ENCODE results near the gene PARD3.

Gene PARD3

GRCh38 chr10:34535872-34536271, 279.2 kb downstream of the PARD3 start:
- H3K4me3 Mint-ChIP-seq, result no peak overlapping the region
- no peaks in the 10 kb centered on the region for H3K36me3 Mint-ChIP-seq
- no peaks in the 10 kb centered on the region for H3K9me3 Mint-ChIP-seq
- no peaks in the 10 kb centered on the region for H3K4me1 Mint-ChIP-seq
- peaks cover 3% of the 10 kb centered on the region for H3K27me3 Mint-ChIP-seq
- no peak overlapping the region for H3K27ac Mint-ChIP-seq

- Mint-ChIP-seq H3K4me3 (no peak overlapping the region), H3K27ac (no peak overlapping the region), H3K4me1 (no peaks in the 10 kb centered on the region), H3K9me3 (no peaks in the 10 kb centered on the region), H3K36me3 (no peaks in the 10 kb centered on the region), H3K27me3 (peaks cover 3% of the 10 kb centered on the region)
These were observed 284.3 kb downstream of the PARD3 start for GRCh38 chr10:34530778-34531177.

GRCh38 chr10:34528320-34528719, 286.8 kb downstream of the PARD3 start:
- H3K4me1 Mint-ChIP-seq, result no peaks in the 10 kb centered on the region
- H3K27ac Mint-ChIP-seq, result no peak overlapping the region
- no peaks in the 10 kb centered on the region for H3K9me3 Mint-ChIP-seq
- peaks cover 1% of the 10 kb centered on the region for H3K27me3 Mint-ChIP-seq
- H3K36me3 Mint-ChIP-seq, result no peaks in the 10 kb centered on the region
- no peak overlapping the region for H3K4me3 Mint-ChIP-seq

GRCh38 chr10:34526758-34527730, 288.1 kb downstream of the PARD3 start:
- Mint-ChIP-seq H3K27ac (no peak overlapping the region), H3K9me3 (no peaks in the 10 kb centered on the region), H3K4me1 (no peaks in the 10 kb centered on the region), H3K36me3 (no peaks in the 10 kb centered on the region), H3K4me3 (no peak overlapping the region), H3K27me3 (peaks cover 1% of the 10 kb centered on the region)

- peaks cover 4% of the 10 kb centered on the region for H3K27me3 Mint-ChIP-seq
- no peaks in the 10 kb centered on the region for H3K4me1 Mint-ChIP-seq
- no peaks in the 10 kb centered on the region for H3K36me3 Mint-ChIP-seq
- no peak overlapping the region for H3K4me3 Mint-ChIP-seq
- no peaks in the 10 kb centered on the region for H3K9me3 Mint-ChIP-seq
- no peak overlapping the region for H3K27ac Mint-ChIP-seq
These were observed 288.9 kb downstream of the PARD3 start for GRCh38 chr10:34526186-34526585.

GRCh38 chr10:34524369-34525091, 290.6 kb downstream of the PARD3 start:
- Mint-ChIP-seq H3K9me3 (no peaks in the 10 kb centered on the region), H3K4me1 (no peaks in the 10 kb centered on the region), H3K27ac (no peak overlapping the region), H3K27me3 (peaks cover 4% of the 10 kb centered on the region), H3K36me3 (no peaks in the 10 kb centered on the region), H3K4me3 (no peak overlapping the region)

- Mint-ChIP-seq H3K27ac (no peak overlapping the region), H3K27me3 (peaks cover 6% of the 10 kb centered on the region), H3K36me3 (no peaks in the 10 kb centered on the region), H3K4me1 (no peaks in the 10 kb centered on the region), H3K4me3 (no peak overlapping the region), H3K9me3 (no peaks in the 10 kb centered on the region)
These were observed 291.9 kb downstream of the PARD3 start for GRCh38 chr10:34523017-34523767.

GRCh38 chr10:34522546-34522945, 292.6 kb downstream of the PARD3 start:
- Mint-ChIP-seq H3K27ac (no peak overlapping the region), H3K27me3 (peaks cover 6% of the 10 kb centered on the region), H3K36me3 (no peaks in the 10 kb centered on the region), H3K4me1 (no peaks in the 10 kb centered on the region), H3K4me3 (no peak overlapping the region), H3K9me3 (no peaks in the 10 kb centered on the region)

GRCh38 chr10:34520510-34520909, 294.6 kb downstream of the PARD3 start:
- H3K4me3 Mint-ChIP-seq, result no peak overlapping the region

GRCh38 chr10:34520084-34520483, 295.0 kb downstream of the PARD3 start:
- Mint-ChIP-seq H3K36me3 (no peaks in the 10 kb centered on the region), H3K4me1 (no peaks in the 10 kb centered on the region), H3K27me3 (peaks cover 9% of the 10 kb centered on the region), H3K4me3 (no peak overlapping the region), H3K27ac (no peak overlapping the region), H3K9me3 (no peaks in the 10 kb centered on the region)

More at GRCh38 chr10:34520510-34520909, 294.6 kb downstream of the PARD3 start:
- peaks cover 9% of the 10 kb centered on the region for H3K27me3 Mint-ChIP-seq
- H3K36me3 Mint-ChIP-seq, result no peaks in the 10 kb centered on the region
- no peaks in the 10 kb centered on the region for H3K4me1 Mint-ChIP-seq
- no peaks in the 10 kb centered on the region for H3K9me3 Mint-ChIP-seq
- no peak overlapping the region for H3K27ac Mint-ChIP-seq

- Mint-ChIP-seq H3K27me3 (peaks cover 7% of the 10 kb centered on the region), H3K4me3 (no peak overlapping the region), H3K27ac (no peak overlapping the region), H3K4me1 (no peaks in the 10 kb centered on the region), H3K36me3 (no peaks in the 10 kb centered on the region), H3K9me3 (no peaks in the 10 kb centered on the region)
These were observed 300.8 kb downstream of the PARD3 start for GRCh38 chr10:34514290-34514689.

GRCh38 chr10:34513636-34514035, 301.5 kb downstream of the PARD3 start:
- Mint-ChIP-seq H3K27me3 (peaks cover 5% of the 10 kb centered on the region), H3K9me3 (no peaks in the 10 kb centered on the region), H3K36me3 (no peaks in the 10 kb centered on the region), H3K4me3 (no peak overlapping the region), H3K4me1 (no peaks in the 10 kb centered on the region), H3K27ac (no peak overlapping the region)

- H3K27me3 Mint-ChIP-seq, result peaks cover 1% of the 10 kb centered on the region
- H3K27ac Mint-ChIP-seq, result no peak overlapping the region
These were observed 307.9 kb downstream of the PARD3 start for GRCh38 chr10:34507217-34507616.

GRCh38 chr10:34506786-34507185, 308.3 kb downstream of the PARD3 start:
- no peak overlapping the region for H3K4me3 Mint-ChIP-seq
- no peak overlapping the region for H3K27ac Mint-ChIP-seq
- peaks cover 1% of the 10 kb centered on the region for H3K27me3 Mint-ChIP-seq
- no peaks in the 10 kb centered on the region for H3K4me1 Mint-ChIP-seq
- no peaks in the 10 kb centered on the region for H3K36me3 Mint-ChIP-seq
- no peaks in the 10 kb centered on the region for H3K9me3 Mint-ChIP-seq

More at GRCh38 chr10:34507217-34507616, 307.9 kb downstream of the PARD3 start:
- H3K4me3 Mint-ChIP-seq, result no peak overlapping the region
- no peaks in the 10 kb centered on the region for H3K9me3 Mint-ChIP-seq
- no peaks in the 10 kb centered on the region for H3K36me3 Mint-ChIP-seq
- H3K4me1 Mint-ChIP-seq, result no peaks in the 10 kb centered on the region

GRCh38 chr10:34505338-34505737, 309.8 kb downstream of the PARD3 start:
- Mint-ChIP-seq H3K36me3 (no peaks in the 10 kb centered on the region), H3K27me3 (peaks cover 1% of the 10 kb centered on the region), H3K4me3 (no peak overlapping the region), H3K27ac (no peak overlapping the region), H3K4me1 (no peaks in the 10 kb centered on the region), H3K9me3 (no peaks in the 10 kb centered on the region)
